Measurements from ENCODE around the gene PIK3C2B.

Gene PIK3C2B

DNA sequence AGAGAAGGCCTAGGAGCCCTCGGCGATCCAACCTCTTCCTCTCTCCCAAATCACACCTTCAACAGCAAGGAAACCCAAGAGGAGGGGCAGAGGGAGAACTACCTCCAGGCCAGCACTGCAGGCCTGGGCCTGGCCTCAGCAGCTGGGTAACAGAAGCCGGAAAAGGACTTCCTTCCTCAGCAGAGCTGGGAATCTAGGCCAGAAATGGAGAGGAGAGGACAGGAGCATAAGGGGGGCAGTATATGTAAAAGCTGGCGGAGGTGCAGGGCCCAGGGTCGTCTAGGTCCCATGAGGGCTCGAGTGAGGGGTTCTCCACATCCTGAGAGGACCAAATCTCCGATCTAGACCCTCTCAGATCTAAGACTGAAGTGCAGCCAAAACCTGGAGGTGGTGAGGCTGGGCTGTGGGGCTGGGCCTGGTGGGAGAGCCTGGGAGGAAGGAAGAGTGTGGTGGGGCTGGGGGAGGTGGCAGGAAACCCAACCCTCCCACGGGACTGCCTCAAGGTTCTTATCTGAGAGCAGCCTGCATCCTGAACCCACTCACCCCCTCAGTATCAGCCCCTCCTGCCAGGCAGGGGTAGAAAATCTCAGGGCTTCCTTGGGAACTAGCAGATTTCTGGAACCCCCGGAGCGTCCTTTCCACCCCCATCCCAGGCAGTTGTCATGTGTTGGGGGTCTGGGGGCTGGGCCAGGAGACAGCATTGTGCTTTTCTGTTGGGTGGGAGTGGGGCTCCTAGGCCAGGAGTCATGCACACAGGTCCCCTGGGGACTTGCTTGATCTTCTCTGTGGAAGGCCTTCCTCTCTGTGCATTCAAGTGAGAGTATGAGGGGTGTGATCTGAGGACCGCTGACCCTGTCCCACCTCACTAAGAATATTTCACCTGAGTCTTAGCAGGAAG, 33.0 kb downstream of the PIK3C2B start:
- no peak for DNase-seq (ENCODE audit: low read depth)

DNA sequence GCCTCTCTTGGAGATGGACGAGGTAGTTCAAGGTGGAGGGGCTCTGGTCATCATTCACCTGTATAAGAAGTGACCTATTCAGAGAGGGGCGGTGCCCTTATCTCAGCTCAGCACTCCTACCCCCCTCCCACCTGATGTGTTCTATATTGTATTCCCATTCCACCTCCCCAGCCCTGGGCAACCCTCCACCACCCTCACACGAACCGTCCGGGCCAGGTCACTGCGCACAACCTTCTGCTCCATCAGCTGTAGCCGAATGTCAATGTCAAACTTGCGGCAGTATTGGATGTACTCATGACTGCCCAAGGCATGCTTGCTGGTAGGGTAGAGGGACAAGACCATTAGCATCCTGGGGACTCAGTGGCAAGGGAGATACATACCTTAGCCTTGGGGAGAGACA, 34.3 kb downstream of the PIK3C2B start:
- DNase-seq (ENCODE audit: low read depth): no peak

DNA sequence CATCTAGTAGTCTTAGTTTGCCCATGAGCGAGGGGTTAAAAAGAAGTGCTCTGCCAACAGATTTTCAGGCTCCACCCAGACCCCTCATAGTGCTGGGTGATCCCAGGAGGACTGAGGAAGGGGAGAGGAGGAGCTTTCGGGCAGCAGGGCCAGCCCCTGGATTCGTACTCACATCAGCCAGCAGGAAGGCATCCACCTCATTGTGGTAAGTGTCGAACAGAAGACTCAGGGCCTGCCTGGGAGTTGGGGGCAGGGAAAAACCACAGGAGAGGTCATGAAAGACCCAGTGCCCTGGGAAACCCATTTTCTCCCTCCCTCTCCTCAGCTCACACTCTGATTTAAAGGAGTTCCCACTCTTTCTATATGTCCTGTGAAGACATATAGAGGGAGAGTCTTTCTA, 34.9 kb downstream of the PIK3C2B start:
- DNase-seq (ENCODE audit: low read depth): no peak

DNA sequence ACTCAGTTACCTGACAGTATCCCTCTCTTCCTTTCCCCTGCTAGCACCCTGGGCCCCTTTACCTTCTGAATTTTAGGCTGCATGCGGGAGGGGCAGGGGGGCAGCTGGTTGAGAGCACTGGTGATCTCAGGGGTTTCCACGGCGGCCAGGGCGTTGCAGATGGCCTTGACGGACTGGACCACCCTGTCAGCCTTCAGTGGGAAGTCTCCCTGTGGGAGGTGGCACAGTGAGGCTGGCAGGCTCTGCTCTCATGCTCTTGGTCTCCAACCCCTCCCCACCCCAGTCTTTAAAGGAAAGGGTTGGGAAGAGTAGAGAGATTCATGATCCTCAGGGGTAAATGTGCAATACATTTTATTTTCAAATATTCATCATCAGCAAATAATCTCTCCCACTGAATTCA, 36.9 kb downstream of the PIK3C2B start:
- no peak for DNase-seq (ENCODE audit: low read depth)

DNA sequence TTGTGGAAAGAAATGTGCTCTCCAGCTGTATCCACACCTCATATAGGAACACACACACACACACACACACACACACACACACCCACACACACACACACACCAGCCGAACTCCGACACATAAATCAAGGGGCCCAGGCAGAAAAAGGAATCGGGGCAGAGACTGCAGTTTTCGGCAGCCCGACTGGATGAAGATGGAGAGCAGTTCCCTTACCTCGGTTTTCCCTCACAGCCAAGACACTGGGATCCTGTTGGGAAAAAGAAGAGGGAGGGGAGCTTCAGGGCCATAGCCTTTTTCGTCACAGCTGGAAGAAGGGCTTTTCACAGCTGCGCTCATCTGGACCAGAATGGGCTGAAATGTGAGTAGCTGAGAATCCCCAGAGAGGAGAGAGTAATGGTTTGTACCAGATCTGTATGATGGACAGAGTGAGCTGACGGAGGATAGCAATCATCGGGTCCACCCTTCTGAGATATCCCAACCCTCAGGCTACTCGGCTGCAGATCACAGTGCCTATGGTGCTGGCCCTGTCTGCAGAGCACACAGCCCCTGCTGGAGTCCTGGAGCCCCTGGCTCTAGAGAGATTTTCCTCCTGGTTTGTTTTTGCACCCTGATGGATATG, 37.7 kb downstream of the PIK3C2B start:
- DNase-seq (ENCODE audit: low read depth): no peak

DNA sequence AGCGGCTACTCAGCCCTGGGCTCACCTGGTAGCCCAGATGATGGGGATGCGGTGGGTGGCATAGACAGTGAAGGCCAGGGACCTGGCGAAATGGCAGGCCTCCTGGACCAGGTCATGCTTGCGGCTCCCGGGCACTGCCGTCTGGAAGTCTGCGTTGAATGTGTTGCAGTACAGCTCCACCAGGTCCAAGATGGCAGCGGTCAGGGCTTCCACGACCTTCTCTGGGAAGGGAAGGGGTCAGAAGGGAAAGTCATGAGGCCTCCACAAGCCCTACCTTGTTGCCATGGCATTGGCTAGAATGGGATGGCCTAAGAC, 38.8 kb downstream of the PIK3C2B start:
- DNase-seq (ENCODE audit: low read depth): no peak

DNA sequence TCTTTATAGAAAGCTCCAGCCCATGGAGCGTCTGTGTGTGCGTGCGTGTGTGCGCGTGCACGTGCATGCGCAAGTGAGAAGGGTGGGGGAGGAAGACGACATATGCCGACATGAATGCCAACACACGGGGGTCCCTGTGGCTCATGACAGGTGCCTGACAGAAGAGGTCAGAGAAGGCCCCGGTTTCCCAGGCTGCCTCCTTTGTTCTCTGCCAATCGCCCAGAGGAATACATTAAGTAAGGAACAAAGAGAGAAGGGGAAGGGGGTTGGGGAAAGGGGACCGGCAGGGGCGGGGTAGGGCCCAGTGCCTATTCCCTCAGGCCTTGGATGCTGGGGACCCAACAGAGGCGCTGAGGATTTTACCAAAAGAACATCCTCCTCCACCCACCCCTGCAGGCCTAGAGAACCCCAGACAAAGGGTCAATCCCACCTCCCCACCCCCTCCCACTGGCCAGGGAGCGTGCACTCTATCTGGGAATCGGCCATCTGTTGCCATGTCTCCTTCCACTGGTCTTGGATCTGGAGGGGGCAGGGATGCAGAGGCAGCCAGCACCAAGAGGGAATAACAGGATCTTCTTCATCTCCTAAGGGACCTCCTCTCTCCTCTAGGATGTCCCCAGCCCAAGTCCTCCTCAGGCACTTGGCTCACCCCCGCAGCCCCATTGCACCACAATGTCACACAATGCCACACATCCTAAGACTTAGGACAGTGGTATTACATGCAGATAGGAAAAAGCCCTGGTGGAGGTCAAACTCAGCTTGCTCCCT, 39.4 kb downstream of the PIK3C2B start:
- DNase-seq (ENCODE audit: low read depth): no peak

DNA sequence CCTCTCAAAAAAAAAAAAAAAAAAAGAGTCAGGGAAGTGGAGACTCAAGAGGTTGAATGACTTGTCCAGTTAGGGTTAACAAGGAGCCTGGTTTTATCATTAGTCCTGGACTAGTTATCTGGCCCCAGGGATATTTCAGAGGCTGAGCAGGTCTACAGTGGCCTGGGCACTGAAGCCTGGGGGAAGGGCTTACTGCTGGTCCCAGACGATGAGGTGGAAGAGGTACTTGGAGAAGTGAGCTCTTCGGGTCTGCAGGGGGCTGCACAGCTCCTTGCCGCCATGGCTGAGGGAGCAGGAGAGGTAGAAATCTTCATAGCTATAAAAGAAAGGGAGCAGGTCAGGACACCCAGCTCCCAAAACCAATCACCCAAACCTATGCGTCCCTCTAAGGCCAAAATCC, 40.1 kb downstream of the PIK3C2B start:
- no peak for DNase-seq (ENCODE audit: low read depth)

DNA sequence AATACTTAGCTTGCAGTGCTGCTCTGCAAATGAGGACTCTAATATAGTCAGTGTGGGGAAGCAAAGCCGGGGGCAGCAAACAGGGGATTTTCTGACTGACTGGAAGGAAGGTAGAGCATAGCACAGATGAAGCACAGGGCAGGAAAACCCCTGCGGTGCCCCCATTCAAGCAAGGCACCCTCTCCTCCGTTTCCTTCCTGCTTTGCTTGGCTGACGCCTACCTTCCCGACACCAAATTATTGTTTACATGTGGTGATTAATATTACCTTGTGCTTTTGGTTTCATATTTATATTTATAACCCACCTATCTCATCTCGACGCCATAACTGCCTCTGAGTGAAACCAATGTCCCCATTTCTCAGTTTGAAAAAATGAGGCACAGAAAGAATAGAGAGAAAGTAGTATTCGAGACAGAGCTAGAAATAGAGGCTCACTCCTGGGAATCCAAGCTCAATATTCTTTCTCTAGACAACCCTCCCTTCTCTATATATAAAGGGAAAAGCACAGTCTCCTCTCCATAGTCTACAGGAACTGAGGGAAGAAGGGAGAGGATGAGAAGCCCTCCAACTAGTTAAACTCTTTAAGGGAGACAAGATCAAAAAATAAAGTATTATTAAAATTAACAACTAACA, 41.3 kb downstream of the PIK3C2B start:
- DNase-seq (ENCODE audit: low read depth): peak; percentile 47

DNA sequence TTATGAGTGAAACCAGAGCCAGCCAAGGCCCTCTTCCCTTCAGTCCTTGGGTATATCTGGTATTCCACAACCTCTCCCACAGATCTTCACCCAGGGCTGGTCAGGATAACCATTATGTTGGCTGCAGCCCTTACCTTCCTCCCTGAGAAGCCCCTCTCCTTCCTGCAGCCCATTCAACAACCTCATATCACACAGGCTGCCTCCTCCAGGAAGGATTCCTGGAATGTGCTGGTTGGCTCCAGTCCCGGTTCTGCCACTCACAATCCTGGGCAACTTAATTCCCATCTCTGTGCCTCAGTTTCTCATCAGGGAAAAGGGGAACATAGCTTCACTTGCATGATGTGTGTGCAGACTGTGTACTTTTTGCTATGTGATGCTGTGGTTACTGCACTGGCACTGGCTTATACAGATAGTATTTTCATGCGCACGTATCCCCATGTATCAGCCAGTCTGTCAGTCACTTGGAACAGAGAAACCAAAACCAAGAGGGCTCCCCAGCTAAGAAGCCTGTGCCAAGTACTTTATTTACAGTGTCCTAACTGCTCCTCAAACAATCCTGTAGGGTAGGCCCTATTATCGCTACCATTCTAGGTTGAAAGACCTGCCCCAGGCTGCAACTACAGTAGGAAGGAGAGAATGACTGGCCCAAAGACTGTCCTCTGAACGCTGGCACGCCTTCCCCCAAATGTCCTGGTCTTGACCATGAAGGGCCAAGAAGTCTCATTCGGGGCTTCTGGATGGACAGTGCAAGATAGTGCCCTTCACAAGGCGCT, 43.1 kb downstream of the PIK3C2B start:
- DNase-seq (ENCODE audit: low read depth): no peak

DNA sequence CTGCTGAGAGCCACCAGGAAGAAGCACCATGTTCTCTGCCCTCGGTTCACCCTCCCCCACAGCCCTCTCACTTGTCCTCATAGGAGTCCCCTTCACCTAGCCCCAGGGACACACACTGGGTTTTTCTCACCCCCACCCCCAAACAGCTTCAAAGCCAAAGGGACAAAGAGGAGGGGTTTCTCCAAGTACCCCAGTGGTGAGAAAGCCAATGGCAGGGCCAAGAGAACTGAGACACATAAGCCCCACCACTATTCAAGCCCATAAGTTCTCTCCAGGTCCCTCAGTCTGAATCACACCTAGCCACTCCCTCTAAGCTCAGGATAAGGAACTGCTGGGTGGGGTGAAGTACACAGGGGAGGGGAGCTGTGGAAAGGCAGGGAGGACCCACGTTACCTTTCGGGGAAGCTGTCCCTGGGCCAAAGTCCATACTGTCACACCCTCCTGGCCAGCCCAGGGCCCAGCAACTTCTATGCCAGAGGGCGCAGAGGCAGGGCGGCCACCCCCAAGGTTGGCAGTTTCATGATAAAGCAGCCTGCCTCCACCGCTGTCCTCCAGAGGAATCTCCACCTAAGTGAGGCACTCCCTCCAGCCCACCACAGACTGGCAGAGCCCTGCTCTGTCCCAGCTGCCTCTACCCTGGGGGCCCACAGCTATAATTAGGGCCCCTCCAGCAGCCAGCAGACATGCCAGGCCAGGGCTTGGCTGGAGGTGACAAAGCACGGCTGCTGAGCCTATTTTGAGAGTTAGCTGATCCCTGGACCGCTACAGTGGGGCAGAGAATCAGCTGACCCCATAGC, 43.9 kb downstream of the PIK3C2B start:
- no peak for DNase-seq (ENCODE audit: low read depth)

DNA sequence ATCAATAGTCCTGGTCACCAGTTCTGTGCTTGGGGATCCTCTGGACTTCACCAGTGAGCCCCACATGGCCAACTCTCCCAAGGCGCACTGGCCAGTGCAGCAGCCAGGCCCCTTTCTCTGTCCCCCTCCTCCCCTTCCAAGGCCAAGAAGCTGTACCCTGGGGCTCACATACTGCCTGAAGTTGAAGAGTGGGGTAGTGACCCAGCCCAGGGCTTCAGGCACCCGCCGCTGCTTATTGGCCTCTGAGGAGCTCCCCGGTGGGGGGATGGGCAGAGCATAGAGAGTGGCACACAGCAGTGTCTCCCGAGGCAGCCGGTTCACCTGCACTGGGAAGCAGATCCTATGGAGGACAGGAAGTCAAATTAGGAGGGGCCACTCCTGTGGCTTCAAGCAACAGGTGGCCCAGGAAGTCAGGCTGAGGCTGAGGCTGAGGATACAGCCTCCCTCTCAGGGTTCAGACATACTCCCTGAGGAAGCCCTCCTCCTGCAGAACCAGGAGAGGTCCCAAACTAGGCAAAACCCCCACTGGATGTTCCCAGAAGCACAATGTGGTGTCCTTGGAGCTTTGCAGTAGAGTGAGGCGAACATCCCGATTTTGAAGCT, 44.8 kb downstream of the PIK3C2B start:
- DNase-seq (ENCODE audit: low read depth): no peak

DNA sequence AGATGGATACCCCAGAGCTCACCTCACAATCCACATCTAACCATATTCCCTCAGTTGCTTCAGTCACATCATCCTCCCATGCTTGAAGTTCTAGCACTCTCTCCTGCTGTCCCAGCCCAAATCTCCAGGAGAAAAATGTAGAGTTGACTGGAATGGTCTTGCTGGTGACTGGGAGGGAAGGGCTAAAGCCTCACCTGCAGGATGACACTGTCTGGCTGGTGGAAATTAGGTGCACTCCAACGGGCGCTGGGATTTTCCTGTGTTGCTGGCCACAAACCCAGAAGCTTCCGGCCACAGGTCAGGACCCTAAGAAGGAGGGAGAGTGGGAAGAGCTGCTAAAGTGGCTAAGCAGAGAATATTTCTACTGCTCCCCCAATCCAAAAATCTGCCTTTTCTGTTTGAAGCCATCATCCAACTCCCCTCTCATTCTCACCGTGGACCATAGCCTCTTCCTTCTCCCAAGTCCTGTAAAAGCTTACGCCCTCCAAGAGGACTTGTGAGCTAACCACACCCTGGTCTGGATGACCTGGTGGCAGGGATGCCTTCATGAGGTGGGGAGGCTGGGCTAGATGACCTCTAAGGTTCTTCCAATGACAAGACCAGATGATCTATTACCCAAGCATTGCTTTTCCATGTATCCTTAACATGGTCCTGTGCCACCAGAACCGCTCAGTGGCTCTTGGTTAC, 45.5 kb downstream of the PIK3C2B start:
- no peak for DNase-seq (ENCODE audit: low read depth)

DNA sequence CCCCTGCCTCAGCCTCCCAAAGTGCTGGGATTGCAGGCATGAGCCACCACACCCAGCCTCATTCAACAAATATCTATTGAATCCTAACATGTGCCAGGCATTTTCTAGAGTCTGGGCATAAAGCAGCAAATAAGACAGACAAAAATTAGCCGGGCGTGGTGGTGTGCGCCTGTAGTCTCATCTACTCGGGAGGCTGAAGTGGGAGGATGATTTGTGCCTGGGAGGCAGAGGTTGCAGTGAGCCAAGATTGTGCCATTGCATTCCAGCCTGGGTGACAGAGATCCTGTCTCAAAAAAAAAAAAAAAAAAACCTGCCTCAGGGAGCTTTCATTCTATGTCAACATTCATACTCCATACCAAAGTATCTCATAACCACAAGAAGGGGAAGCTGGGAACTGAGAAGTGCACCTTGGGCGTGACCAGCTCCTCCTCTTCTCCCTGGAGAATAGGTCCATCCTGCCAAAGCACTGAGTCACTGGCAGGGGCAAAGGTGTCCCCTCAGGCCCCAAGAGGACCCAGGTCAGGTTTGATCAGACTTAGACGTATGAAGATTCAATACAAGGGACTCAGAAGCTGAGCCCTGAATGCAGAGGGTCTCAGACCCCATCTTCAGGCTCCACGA, 46.2 kb downstream of the PIK3C2B start:
- no peak for DNase-seq (ENCODE audit: low read depth)

DNA sequence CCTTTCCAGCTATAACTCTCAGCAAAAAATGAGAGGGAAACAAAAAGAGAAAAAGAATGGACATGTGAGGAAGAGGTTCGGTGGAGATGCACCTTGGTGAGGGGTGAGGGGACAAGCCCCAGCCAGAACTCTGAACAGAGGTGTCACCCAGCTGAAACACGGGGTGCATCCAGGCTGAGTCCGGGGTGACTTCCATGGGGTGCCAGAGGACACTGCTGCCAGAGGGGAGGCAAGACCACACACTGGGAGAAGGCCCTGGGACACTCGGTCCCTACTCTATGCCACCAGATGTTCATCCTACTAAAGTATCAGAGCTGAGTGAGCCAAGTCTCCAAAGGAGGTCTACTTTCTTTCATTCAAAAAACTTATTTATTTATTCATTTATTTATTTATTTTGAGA, 46.9 kb downstream of the PIK3C2B start:
- DNase-seq (ENCODE audit: low read depth): no peak

DNA sequence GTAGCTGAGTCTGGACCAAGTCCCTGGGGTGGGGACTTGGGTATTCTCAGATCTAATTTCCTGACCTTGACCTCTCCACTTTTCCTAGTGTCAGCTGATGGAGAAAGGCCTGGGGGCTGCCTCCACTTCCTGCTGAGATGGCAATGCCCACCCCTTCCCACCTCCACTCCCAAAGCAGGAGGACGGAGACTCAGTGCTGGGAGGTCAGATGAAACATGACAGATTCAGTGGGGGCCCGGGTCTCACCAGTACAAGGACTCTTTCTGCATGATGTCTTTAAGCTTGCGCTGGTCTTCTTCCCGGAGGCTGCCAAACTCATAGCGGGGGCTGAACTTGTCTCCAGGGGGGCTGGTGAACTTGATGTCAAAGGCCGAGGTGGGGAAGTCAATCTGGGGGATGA, 47.4 kb downstream of the PIK3C2B start:
- no peak for DNase-seq (ENCODE audit: low read depth)

DNA sequence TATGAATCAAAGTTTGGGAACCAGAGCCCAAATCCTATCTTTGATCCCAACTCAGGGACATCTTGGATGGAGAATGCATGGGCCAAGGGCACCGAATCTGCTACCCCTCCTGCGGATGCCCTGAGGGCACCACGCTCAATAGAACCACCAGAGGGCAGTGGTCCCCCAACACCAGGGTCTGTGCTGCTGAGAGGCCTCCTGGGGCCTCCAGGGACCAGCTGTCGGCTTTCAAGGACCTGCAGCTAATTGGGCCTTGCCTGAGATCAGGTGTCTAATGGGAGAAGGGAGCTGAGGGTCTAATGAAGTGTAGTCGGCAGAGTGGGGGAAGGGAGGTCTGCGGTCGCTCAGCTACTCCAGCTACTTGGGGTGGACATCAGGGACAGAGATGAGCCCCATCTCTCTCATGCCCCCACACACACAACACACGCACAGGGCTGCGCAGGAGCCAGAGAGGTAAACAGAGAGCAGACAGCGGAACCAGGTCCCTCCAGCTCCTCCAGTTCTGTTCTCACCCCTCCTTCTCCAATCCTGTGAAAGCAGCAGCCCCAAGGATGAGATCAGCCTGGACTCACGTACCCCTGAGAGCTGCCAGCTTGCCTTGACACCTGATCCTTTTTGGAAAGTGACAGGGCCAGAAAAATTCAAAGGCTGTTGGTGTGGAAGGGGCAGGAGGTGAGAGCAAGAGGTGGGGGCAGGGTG, 48.0 kb downstream of the PIK3C2B start:
- DNase-seq (ENCODE audit: low read depth): peak; percentile 59

DNA sequence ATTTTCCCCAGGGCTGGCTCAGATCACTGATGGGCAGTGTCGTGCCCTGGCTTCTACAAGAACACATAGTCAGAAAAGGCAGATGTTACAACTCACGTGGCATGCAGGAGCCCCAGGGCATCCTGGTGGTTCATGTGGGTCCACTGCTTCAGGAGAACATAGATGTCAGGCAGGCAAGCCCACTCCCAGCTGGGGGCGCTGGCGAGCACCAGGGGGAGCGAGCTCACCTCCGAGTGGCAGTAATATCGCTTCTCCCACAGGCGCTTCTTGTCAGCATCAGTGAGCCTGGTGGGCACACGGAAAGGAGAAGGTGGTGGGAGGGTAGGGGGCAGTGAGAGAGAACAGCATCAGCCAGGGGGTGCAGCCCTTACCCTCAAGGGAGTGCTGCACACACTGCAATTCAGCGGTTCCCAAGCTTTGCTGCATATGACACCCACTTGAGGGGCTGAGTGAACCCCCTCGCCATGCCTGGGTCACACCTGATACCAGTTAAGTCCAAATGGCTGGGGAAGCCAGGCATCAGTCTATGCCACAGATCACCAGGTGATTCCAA, 48.7 kb downstream of the PIK3C2B start:
- DNase-seq (ENCODE audit: low read depth): peak; percentile 64
